GM21717 (cell line): ENCODE data around the gene MTMR10.

Experiments
- ATAC-seq: cut with Tn5 transposase; IDR thresholded peaks from one replicate; pipeline ENCODE4 v1.9.1; 2021; ENCODE audit warnings: mild to moderate bottlenecking, moderate library complexity; ENCODE audit not compliant: unreplicated experiment

MTMR10 gene

DNA sequence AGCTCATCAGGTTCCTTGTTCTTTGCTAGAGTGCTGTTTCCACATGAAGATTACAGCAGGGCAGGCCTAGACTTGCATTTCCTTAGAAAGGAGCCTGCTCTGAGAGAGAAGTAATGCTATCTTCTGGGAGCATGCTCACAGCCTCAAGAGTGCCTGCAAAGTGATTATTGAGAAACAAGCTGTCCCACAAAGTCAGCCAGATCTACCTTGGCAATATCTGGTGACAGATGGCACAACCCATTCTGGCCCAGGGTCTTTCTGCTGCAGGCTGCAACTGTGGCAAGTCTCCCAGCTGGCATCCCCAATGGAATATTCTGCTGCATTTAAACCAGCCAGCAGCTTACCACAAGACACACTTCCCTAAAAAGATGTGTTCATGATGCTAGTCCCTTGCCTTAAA lies 29.3 kb downstream of the MTMR10 start:
- no peak for ATAC-seq

DNA sequence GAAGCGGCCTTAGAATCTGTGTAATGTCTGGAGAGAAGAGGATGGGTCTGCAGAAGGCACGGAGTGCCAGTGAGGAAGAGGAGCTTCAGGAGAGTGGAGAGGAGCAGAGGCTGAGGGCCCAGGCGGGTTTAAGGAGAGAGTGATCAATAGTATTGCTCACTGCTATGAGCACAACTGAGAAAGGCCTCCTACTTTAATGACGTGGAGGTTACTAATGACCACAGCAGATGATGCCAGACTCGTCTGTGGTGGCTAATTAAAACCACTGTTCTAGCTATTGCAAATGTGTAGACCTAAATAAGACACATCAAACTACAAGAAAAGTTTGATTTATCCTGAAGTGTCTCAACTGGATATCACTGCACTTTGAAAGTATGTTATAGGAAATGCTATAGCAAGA lies 33.2 kb downstream of the MTMR10 start:
- no peak for ATAC-seq

DNA sequence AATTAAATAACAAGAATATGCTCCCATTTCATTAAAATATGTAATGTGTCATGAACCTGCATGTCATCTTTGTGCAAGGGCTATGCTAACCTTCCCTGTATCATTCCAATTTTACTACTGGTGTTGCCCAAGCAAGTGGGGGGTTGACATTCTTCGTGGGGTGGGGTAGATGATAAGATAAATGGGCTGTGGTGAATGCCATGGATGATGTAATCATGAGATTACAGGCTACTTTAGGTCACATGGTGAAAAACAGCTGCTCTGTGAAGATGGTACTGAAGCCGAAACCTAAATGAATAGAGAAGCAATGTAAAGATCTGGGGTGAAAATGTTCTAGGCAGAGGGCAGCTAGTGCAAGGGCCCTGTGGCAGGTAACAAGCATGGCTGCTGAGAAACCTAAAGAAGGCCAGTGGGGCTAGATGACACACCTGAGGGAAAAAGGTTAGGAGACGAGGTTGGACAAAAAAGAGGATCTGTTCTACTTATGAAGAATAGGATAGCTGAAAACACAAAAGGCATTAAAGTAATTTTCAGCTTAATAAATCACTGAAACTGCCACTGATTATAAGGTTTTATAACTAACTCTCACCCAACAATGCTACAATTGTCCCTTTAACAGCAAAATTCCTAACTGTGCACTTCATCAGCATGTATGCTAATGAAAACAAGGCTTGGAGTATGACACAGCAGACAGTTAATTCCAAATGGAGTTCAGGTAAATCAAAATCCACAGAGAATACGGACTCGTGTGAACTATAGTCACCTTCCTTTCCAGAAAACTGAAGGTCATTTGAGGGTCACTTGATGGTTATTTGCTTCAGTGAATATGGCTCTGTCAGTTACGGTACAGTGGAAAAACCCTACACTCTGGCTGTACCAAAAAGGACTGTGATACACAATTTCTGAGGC lies 35.0 kb downstream of the MTMR10 start:
- no peak for ATAC-seq

DNA sequence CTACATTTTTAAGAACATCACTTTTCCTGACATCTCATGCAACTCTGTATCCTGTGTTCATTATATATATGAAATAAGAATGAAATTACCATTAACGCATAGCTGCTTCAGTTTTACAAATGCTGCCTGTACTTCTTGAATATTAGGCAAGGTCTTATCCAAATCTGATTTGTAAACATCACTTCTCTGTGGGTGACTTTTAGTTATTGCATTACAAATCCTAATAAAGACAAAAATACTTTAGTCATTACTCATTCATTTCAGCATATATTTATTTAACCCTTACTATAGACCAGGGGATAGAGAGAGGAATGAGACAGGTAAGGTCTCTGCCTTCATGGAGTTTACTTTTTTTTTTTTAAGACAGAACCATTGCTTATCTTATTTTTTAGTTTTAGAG lies 36.8 kb downstream of the MTMR10 start:
- ATAC-seq, result no peak

DNA sequence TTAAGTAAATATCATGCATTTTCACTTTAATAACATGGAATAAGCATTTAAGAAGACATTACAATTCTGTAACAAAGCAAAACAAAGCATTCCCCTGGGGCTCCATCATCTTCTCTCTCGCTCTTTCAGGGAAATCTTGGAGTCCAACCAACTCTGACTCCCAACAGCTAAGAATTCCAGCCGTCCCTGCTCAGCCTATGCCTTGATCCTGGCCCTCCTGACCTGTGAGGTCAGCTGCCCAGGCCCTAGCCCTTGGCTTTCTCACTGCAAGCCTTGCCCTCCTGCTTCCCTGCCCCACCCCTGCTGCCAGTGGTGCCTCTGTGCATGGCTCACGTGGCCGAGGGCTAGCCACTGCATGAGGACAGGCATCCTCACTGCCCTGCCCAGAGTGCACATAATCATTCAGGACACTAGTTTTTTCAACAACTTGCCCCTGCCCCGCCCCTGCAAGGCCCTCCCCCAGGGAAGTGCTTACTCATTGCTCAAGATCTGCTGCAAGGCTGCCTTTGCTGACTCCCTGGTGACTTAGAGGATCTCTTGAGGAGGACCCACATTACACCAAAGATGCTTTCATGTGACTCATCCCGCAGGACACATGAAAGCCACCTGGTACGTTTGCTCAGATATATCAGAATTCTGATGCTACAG lies 37.6 kb downstream of the MTMR10 start:
- ATAC-seq, result no peak

DNA sequence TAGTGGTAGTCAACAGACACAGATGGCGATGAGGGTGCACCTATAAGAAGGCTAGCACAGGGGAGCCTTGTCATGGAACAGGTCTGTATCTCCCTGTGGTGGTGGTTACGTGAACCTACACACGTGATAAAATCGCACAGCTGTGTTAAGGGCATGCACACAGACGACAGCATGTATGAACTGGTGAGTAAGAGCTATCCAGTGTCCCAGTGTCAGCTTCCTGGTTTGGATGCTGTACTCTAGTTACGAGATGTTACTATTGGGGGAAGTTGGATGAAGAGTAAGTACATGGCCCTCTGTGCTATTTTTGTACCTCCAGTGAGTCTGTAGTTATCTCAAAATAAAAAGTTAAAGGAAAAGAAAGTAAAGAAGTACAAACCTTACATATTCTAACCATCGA lies 38.2 kb downstream of the MTMR10 start:
- no peak for ATAC-seq

DNA sequence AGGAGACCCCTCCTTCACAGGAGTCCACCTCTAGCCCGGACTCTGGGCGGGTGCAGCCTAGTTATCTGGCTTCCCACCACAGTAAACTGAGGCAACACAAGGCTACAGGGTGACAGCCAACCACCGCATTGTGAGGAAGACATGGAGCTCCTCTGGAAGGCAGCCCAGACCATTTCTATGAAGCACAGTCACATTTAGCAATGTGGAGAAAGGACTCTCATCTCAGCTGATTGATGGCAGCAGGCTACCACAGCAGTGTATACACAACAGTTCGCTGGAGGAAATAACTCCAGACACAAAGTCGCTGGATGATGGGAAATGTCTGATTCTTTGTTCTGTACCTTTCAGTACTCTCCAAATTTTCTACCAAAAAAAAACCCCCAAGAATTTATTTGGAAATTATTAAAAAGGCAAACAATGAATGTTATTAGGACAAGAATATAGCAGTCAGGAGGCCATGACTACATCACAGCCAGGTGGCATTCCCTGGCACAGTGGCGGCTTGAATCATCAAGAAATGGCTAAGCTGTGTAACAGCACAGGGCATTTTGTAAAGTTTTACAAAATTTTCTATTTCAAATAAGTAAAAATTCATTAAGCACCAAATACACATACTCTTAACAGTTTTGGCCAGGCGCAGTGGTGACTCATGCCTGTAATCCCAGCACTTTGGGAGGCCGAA lies 47.6 kb downstream of the MTMR10 start:
- no peak for ATAC-seq

DNA sequence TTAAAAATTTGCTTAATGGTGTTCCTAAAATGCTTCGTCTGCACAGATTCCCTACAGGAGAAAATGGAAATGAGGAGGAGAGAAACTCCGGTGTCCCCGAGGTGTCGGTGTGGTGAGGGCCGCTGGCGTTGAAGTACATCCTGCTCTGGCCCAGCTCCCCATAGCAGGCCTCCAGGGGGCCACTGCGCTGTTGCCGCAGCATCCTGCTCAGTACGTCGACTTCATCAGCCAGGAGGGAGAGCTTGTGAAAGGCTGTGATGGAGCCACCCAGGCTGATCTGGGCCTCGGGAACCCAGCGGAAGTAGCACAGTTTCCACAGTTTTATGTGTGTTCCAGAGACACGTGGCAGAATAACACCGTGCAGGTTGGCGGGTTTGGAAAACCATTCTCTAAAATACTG lies 49.9 kb downstream of the MTMR10 start:
- no peak for ATAC-seq

DNA sequence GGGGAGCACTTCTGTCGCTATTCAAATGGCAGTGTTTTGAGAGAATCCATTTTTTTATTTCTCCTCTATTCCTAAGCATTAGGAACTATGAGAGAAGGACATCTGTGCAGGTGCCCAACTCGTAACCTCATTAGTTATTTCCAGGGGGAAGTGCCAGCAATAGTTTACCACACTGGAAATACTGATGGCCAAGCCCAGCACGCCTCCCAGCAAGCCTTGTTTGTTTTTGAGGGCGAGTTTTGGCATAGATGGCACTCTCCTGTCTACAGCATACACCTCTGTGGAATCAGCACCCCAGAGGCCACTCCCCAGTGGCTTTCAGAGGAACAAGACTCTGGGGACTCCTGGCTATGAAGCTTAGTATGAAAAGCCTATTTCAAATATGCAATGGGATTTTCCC lies 51.1 kb downstream of the MTMR10 start:
- no peak for ATAC-seq

DNA sequence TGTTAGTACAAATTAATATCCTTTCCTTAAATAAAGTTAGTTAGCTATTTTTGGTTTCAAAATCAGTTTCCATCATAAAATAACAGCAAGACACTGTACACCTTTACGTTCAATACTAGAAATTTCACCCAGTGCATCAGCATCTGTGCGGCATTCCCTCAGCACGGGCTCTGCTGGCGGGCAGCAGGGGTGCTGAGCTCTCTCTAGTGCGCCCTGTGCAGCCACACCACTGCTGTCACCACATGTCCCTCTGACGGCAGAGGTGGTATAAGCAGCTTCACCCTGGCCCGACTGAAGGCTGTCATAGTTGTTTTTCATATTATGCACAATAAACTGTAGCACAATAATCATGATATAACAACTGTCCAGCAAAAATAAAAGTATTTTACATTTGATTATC lies 52.3 kb downstream of the MTMR10 start:
- no peak for ATAC-seq

DNA sequence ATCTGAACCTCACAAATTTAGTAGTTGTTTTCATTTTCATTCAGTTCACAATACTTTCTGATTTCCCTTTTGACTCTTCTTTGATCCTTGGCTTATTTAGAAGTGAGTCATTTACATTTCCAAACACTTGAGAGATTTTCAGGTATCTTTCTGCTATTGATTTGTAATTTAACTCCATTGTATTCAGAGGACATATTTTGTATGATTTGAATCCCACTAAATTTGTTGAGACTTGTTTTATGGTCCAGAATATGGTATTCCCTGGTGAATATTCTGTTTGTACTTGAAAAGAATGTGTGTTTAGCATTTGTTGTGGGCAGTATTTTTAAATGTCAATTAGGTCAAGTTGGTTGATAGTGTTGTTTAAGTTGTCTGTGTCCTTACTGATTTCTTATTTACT lies 58.1 kb downstream of the MTMR10 start:
- ATAC-seq, result no peak

DNA sequence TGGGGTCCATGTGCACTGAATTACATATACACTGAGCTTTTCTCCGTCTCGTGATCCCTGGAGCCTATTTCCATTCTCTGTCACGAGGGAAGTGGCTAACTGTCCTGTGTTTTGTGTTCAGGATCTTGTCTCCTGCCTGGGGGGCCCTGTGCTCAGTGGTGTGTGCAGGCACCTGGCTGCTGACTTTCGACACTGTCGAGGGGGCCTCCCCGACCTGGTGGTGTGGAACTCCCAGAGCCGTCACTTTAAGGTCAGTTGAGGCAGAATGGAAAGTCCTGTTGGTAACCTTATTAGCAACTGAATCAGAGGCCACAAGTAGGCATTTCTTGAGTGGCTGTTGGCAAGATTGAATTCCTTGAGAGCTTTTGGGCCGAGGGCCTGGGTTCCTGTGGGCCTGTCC lies 61.0 kb downstream of the MTMR10 start:
- no peak for ATAC-seq

DNA sequence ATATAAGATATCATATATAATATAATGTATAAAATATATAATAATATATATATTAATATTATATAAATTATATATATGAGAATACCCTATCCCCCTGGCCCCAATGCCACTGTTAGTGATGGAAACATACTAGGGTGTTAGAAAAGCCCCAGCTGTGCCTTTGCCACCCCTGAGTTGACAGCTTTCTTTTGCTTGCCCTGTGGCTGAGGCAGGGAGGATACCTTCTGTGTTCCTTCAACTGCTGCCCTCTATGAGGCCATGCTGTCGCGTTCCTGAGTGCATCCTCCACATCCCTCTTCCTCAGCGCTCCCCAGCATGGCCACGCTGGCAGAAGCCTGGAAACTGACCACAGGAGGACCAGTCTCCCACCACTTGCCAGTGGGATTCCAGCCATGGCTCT lies 61.4 kb downstream of the MTMR10 start:
- ATAC-seq, result no peak

DNA sequence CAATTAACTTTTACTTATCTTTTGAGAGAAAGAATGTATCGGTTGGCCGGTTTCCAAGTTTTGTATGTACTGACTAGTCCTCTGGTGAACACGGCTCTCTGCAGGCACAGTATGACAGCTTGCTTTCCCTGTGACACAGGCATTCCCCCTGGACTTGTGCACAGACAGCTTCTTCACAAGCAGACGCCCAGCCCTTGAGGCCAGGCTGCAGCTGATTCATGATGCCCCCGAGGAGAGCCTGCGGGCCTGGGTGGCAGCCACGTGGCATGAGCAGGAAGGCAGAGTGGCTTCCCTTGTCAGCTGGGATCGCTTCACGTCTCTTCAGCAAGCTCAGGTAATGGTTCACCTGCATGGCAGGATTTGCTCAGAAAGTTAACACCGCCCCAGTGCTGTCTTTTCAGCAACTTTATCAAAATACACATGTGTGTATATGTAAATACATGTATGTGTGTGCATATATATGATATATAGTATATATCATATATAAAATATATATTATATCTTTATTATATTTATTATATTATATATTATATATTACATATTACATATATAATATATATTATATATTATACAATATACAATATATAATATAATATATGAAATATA lies 62.3 kb downstream of the MTMR10 start:
- ATAC-seq, result no peak

DNA sequence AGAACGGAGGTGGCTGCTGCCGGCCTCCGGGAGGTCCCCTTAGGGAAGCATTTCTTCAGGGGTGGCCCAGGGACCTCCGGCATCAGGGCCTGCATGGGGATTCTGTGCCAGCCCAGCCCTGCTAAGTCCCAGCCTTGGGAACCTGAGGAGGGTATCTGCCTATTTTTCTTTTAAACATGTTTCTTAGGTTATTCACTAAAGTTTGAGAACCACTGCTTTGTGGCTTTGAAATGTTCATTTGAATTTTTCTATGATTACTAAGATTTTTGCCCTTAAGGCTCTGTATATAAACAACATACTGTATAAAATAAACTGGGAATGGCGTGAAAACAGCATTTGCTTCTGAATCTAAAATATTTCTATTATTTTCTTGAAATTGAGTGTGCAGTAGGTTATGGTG lies 63.4 kb downstream of the MTMR10 start:
- no peak for ATAC-seq

DNA sequence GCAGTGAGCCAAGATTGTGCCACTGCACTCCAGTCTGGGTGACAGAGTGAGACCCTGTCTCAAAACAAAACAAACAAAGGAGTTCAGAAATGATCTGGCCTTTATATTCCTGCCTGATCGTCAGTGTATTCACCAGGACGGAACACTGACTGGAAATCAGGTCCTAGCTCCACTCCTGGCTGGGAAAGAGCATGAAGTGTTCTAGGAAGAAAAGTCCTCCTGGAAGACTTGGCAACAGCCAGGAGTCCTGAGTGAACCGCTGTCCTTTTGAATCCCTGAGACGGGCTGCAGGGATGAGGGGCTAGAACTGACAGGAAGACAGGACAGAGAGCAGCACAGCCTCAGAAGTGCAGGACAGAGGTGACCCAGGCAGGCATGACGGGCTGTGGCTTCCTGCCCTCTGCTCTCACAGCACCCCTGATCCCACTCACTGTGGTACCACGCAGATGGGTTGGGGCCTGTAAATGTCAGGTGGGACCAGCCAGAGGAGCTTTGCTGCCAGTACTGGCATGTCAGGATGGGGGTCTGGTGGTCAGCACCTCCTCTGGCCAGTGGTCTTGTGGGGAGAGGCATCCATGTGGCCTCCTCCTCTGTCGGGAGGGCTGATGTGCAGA lies 64.2 kb downstream of the MTMR10 start:
- no peak for ATAC-seq

DNA sequence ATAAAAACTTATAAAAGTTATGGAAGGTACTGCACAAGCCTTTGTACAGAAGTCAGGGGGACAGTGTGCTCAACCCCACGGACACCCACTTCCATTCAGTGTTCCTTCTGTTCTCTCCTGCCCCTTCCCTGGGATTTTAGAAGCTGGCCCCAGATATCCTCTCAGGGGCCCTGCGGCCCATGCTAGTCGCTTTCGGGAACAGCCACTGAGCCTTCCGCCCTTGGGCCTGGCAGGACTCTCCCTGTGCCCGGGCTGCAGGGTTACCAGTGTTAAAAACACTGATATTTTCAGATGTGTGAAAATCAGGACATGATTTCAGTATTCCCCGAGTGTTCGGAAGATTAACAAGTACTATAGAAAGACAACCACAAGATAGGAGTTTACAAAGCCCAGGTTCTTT lies 65.3 kb downstream of the MTMR10 start:
- ATAC-seq, result no peak

DNA sequence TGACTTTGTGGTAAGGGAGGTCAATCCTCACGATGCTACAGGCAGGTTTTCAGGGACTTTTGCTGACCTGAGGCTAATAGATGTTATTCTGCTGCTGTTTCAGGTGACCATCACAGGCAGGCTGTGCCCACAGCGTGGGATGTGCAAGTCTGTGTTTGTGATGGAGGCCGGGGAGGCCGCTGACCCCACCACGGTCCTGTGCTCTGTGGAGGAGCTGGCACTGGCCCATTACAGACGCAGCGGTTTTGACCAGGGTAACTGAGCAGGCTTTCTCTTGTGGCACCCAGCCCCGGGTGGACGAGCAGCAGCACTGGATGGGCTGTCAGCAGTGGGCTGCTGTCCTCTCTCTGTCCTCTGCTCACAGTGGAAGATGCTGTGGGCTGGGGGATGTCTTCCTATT lies 65.7 kb downstream of the MTMR10 start:
- ATAC-seq, result no peak

DNA sequence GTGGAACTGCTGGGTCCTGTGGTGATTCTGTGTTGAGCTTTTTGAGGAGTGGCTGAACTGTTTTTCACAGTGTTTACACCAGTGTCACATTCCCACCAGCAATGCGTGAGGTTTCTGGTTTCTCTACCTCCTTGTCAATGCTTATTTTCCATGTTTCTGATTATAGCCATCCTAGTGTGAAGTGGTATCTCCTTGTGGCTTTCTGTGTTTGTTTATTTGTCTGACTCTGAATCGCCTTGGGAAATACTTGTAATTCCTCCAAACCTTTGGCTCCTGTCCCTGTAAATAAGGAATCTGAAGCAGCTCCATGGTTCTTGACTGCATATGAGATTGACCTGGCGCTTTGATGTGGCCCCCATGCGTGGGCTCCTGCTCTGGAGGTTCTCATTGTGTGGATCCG lies 67.1 kb downstream of the MTMR10 start:
- no peak for ATAC-seq

DNA sequence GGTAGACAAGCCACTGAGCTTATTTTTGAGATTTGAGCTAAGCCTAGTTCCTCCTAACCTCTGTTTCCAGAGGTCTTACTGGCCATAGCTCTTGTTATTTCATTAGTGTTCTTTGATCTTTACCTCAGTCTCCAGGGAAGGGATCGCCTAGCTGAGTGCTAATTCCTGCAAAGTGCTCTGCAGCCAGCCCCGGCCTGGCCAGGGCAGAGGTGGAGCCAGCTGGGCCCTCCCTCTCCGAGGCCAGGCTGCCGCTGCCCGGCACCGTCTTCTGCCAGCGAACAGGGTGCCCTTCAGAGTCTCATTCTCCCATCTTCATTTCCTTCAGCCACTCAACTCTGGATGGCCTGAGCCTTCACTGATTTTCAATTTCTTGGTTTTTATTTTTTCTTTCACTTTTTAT lies 68.0 kb downstream of the MTMR10 start:
- no peak for ATAC-seq
